PC-3 (cell line): ENCODE measurements around the gene TRIP12. TPM values are rescaled to one million over a fixed set of nuclear protein-coding genes. Genes with fewer than 3 reads are reported as not detected.

Experiments
- ATAC-seq: fragments of 200-7000 bp; cut with Tn5 transposase; 2 replicates; pipeline ENCODE4 v1.9.1; 2020; ENCODE audit warnings: mild to moderate bottlenecking, moderate library complexity
- BruUV-seq: library from RNA; stranded (reverse); fragments of 400-500 nt; replicated peaks from 2 replicates; lab custom pipeline; 2021; lab: Mats Ljungman, UMichigan
- CTCF ChIA-PET: fragments of 300-600 bp; sonication (Branson Sonifier 250); formaldehyde crosslinking; loops from one replicate; lab custom pipeline; 2022; ENCODE audit warnings: antibody characterized with exemption; lab: Charles Lee
- POLR2A ChIA-PET: fragments of 300-600 bp; sonication (Branson Sonifier 250); formaldehyde crosslinking; loops from one replicate; lab custom pipeline; 2022; ENCODE audit warnings: antibody characterized with exemption; ENCODE audit not compliant: unreplicated experiment; lab: Charles Lee
- DNase-seq: peaks from one replicate; pipeline ENCODE4 v3.0.0-alpha.2; 2015
- H2AFZ ChIP-seq: fragments of 300-600 bp; sonication (generic); 2 replicates; pipeline ENCODE4 v1.6.0; 2016; ENCODE audit warnings: antibody characterized with exemption, low read length
- H3F3A ChIP-seq: fragments of 300-600 bp; sonication (generic); one replicate; pipeline ENCODE4 v1.6.0; 2017; ENCODE audit warnings: antibody characterized with exemption, low read length, control low read depth, mild to moderate bottlenecking; ENCODE audit not compliant: unreplicated experiment
- H3K27ac ChIP-seq: fragments of 300-600 bp; sonication (generic); 2 replicates; pipeline ENCODE4 v1.5.1; 2016; ENCODE audit warnings: mild to moderate bottlenecking, low read length
- H3K27me3 ChIP-seq: fragments of 300-600 bp; sonication (generic); 2 replicates; pipeline ENCODE4 v1.6.1; 2016; ENCODE audit warnings: low read length, mixed read lengths
- H3K36me3 ChIP-seq: fragments of 300-600 bp; sonication (generic); 2 replicates; pipeline ENCODE4 v1.6.1; 2016; ENCODE audit warnings: low read depth, mixed run types, low read length, mixed read lengths
- H3K4me1 ChIP-seq: fragments of 300-600 bp; sonication (generic); 2 replicates; pipeline ENCODE4 v1.5.1; 2016; ENCODE audit warnings: low read length; ENCODE audit not compliant: insufficient read depth
- H3K4me2 ChIP-seq: fragments of 300-600 bp; sonication (generic); 2 replicates; pipeline ENCODE4 v1.6.0; 2016; ENCODE audit warnings: low read length
- H3K4me3 ChIP-seq: fragments of 300-600 bp; sonication (generic); 2 replicates; pipeline ENCODE4 v1.5.1; 2016; ENCODE audit warnings: mild to moderate bottlenecking, low read length, mixed read lengths
- H3K79me2 ChIP-seq: fragments of 300-600 bp; sonication (generic); 2 replicates; pipeline ENCODE4 v1.6.1; 2017; ENCODE audit warnings: low read length, mixed read lengths
- H3K9ac ChIP-seq: fragments of 300-600 bp; sonication (generic); 2 replicates; pipeline ENCODE4 v1.6.0; 2016; ENCODE audit warnings: mild to moderate bottlenecking, low read length
- H3K9me2 ChIP-seq: fragments of 300-600 bp; sonication (generic); replicated peaks from 2 replicates; pipeline ENCODE4 v1.6.1; 2016; ENCODE audit warnings: mixed run types, low read length, mixed read lengths
- H3K9me3 ChIP-seq: fragments of 300-600 bp; sonication (generic); 2 replicates; pipeline ENCODE4 v1.6.1; 2016; ENCODE audit warnings: low read length, mixed read lengths
- H4K20me1 ChIP-seq: fragments of 300-600 bp; sonication (generic); 2 replicates; pipeline ENCODE4 v1.6.1; 2016; ENCODE audit warnings: low read length, mixed read lengths
- EZH2 ChIP-seq: fragments of 300-600 bp; sonication (generic); IDR thresholded peaks from one replicate; pipeline ENCODE4 v1.6.1; 2017; ENCODE audit warnings: antibody characterized with exemption, mild to moderate bottlenecking, low read length; ENCODE audit not compliant: unreplicated experiment
- EZH2phosphoT487 ChIP-seq: fragments of 300-600 bp; sonication (generic); IDR thresholded peaks from 2 replicates; pipeline ENCODE4 v1.6.1; 2018; ENCODE audit warnings: mild to moderate bottlenecking, antibody characterized with exemption, low read length, borderline replicate concordance
- intact Hi-C: fragments of 100-400 bp; cut with micrococcal nuclease; formaldehyde crosslinking; loops from 2 replicates; pipeline ENCODE4 v1.9.0; 2023
- total RNA-seq: library from RNA; depleted of rRNA; stranded (reverse); fragments of >200 nt; gene quantifications from 2 replicates; pipeline ENCODE4 v1.2.3, GENCODE V29; 2014
- TF ChIP-seq, protein P1 (sequence below): fragments of 300-600 bp; sonication (generic); conservative IDR thresholded peaks from 2 replicates; pipeline ENCODE4 v1.5.1; 2017; ENCODE audit warnings: antibody characterized with exemption, low read depth, mild to moderate bottlenecking, low read length

TRIP12 gene
- total RNA-seq, 1 experiment from 2014 or later = 113 TPM

DNA sequence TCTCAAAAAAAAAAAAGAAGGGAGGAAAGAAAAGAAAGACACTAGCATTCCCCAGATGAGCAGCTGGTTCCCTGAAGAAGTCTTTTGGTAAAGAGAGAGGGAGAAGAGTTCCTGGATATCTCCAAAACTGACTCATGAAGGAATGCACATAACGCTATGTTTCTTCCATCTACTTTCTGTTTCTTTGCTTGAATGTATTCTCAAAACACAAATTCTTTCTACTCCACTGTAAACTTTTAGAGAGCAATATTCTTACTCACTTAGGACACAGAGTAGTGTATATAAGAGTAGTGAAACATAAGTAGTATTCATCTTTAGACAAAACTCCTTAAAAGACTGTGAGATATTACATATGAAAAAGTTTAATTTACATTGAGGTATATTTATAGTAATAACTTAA is 64.2 kb downstream of the TRIP12 start:
- DNase-seq = no peak

DNA sequence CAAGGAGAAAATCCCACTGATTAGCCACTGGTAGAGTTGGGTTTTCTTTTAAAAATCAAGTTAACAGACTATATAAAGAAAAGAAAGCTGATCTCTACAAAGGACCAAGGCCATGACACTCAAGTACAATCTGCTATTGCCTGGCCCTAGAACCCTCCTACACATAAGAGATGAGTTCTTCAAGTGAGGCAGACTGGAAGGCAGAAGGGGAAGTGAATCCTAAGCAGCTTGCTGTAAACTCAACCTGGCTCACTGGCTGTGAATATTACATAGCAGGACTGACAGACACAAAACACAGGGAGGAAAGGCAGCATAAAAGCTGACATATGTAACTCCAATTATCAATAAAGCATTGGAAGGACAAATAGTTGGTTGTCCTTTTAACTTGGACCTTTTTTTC is 65.4 kb downstream of the TRIP12 start:
- intact Hi-C loops = no loop called here
- Histone ChIP-seq H3K4me3 (no peak overlapping the region), H3K4me2 (no peak overlapping the region), H3K4me1 (no peaks in the 10 kb centered on the region), H3K27me3 (no peaks in the 10 kb centered on the region), H3K9ac (no peak overlapping the region), H4K20me1 (0 out of 2 replicates have a peak, but pooled peaks cover 5% of the 10 kb centered on the region), H3K36me3 (peaks cover 23% of the 10 kb centered on the region), H3K9me2 (no peaks in the 10 kb centered on the region), H3K79me2 (peaks cover 43% of the 10 kb centered on the region), H3K9me3 (no peaks in the 10 kb centered on the region), H3F3A (no peaks in the 10 kb centered on the region), H3K27ac (no peak overlapping the region), H2AFZ (no peak overlapping the region)
- CTCF ChIA-PET = no interaction called here
- POLR2A ChIA-PET = no interaction called here
- DNase-seq = no peak
- BruUV-seq = no TSS peak
- no peak for ATAC-seq
- no peak for TF ChIP-seq EZH2
- TF ChIP-seq, protein P1, sequence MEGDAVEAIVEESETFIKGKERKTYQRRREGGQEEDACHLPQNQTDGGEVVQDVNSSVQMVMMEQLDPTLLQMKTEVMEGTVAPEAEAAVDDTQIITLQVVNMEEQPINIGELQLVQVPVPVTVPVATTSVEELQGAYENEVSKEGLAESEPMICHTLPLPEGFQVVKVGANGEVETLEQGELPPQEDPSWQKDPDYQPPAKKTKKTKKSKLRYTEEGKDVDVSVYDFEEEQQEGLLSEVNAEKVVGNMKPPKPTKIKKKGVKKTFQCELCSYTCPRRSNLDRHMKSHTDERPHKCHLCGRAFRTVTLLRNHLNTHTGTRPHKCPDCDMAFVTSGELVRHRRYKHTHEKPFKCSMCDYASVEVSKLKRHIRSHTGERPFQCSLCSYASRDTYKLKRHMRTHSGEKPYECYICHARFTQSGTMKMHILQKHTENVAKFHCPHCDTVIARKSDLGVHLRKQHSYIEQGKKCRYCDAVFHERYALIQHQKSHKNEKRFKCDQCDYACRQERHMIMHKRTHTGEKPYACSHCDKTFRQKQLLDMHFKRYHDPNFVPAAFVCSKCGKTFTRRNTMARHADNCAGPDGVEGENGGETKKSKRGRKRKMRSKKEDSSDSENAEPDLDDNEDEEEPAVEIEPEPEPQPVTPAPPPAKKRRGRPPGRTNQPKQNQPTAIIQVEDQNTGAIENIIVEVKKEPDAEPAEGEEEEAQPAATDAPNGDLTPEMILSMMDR = no peak
- no peak for TF ChIP-seq EZH2phosphoT487

More for the DNA sequence above, 64.2 kb downstream of the TRIP12 start:
- TF ChIP-seq, protein P1 = no peak
- TF ChIP-seq EZH2phosphoT487 (no peak), EZH2 (no peak)
- Histone ChIP-seq H3K9me3 (no peaks in the 10 kb centered on the region), H3K4me3 (no peak overlapping the region), H3K4me1 (peaks cover 6% of the 10 kb centered on the region; the same call in 1 of the 2 replicates), H3K9me2 (no peaks in the 10 kb centered on the region), H3K27me3 (no peaks in the 10 kb centered on the region), H3K36me3 (peaks cover 23% of the 10 kb centered on the region), H3F3A (no peaks in the 10 kb centered on the region), H4K20me1 (peaks cover 13% of the 10 kb centered on the region; the same call in 1 of the 2 replicates), H3K9ac (no peak overlapping the region), H3K4me2 (no peak overlapping the region), H3K79me2 (peaks cover 51% of the 10 kb centered on the region), H3K27ac (no peak overlapping the region), H2AFZ (no peak overlapping the region)
- ChIA-PET CTCF (no interaction called here), POLR2A (no interaction called here)
- no TSS peak for BruUV-seq
- intact Hi-C loops = no loop called here
- no peak for ATAC-seq

DNA sequence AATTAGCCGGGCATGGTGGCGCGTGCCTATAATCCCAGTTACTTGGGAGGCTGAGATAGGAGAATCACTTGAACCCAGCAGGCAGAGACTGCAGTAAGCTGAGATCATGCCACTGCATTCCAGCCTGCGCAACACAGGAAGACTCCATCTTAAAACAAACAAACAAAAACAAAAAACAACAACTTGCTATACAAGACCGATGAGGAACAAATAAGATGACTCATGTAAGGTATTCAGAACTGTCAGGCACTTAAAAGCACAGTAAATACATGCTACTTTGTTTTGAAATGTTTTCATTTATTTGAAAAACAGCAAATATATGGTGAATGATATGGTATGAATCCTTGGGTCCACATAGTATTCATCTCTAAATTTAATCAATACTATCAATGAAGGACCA is 66.7 kb downstream of the TRIP12 start:
- H3K4me2 ChIP-seq = no peak overlapping the region
- POLR2A ChIA-PET = no interaction called here
- no TSS peak for BruUV-seq
- ATAC-seq (no peak; the same call in 1 of the 2 replicates), DNase-seq (no peak)
- no peak overlapping the region for H3K4me3 ChIP-seq
- no peaks in the 10 kb centered on the region for H3K4me1 ChIP-seq
- H4K20me1 ChIP-seq = no peaks in the 10 kb centered on the region
- TF ChIP-seq EZH2phosphoT487 (no peak), EZH2 (no peak)
- TF ChIP-seq, protein P1 = no peak
- no peaks in the 10 kb centered on the region for H3F3A ChIP-seq
- no peak overlapping the region for H3K9ac ChIP-seq
- H3K36me3 ChIP-seq = peaks cover 23% of the 10 kb centered on the region
- no peaks in the 10 kb centered on the region for H3K9me2 ChIP-seq
- H2AFZ ChIP-seq = no peak overlapping the region
- H3K79me2 ChIP-seq = peaks cover 37% of the 10 kb centered on the region; the same call in 1 of the 2 replicates
- H3K27ac ChIP-seq = no peak overlapping the region
- no peaks in the 10 kb centered on the region for H3K27me3 ChIP-seq
- H3K9me3 ChIP-seq = no peaks in the 10 kb centered on the region
- intact Hi-C loops = no loop called here
- CTCF ChIA-PET = no interaction called here
